ENCODE results near the gene EIF2B2. TPM values are rescaled to one million over a fixed set of nuclear protein-coding genes. Genes with fewer than 3 reads are reported as not detected.
A peak's percentile ranks its signal among the peaks of the same experiment; 100 is the strongest.

Gene EIF2B2
- total RNA-seq, 4 donors from 2014 or later: 32.3 to 38.6 (median 34.7) TPM

DNA sequence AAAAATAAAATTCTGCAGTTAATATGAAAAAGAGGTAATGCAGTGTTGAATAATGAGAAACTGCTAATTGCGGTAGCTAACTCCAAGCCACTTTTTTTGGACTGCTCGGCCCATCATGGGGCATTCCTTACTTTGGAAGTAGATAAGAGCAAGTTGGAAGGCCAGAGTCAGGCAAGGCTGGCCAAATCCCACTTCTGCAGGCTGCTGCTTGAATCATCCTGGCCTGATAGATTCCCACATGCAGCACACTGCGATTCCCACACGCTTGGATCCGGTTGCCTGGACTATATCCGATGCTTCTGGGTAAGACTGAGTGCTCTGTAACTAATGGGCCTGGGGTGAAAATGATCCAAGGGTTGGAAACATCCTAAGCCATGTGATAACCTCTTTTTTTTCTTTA lies 10.6 kb downstream of the EIF2B2 start:
- Histone ChIP-seq H3K4me3 (no peak overlapping the region), H3K4me1 (no peaks in the 10 kb centered on the region), H3K9me3 (no peaks in the 10 kb centered on the region), H3K27ac (no peak overlapping the region), H3K36me3 (peaks cover 5 to 69% (median 9%) of the 10 kb centered on the region in 3 donors), H3K27me3 (no peaks in the 10 kb centered on the region)
- TF ChIP-seq, protein P1, sequence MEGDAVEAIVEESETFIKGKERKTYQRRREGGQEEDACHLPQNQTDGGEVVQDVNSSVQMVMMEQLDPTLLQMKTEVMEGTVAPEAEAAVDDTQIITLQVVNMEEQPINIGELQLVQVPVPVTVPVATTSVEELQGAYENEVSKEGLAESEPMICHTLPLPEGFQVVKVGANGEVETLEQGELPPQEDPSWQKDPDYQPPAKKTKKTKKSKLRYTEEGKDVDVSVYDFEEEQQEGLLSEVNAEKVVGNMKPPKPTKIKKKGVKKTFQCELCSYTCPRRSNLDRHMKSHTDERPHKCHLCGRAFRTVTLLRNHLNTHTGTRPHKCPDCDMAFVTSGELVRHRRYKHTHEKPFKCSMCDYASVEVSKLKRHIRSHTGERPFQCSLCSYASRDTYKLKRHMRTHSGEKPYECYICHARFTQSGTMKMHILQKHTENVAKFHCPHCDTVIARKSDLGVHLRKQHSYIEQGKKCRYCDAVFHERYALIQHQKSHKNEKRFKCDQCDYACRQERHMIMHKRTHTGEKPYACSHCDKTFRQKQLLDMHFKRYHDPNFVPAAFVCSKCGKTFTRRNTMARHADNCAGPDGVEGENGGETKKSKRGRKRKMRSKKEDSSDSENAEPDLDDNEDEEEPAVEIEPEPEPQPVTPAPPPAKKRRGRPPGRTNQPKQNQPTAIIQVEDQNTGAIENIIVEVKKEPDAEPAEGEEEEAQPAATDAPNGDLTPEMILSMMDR (IDR thresholded peaks at IDR 0.05): no peak
- no peak for TF ChIP-seq POLR2A (IDR thresholded peaks at IDR 0.05)
- DNase-seq: no peak

DNA sequence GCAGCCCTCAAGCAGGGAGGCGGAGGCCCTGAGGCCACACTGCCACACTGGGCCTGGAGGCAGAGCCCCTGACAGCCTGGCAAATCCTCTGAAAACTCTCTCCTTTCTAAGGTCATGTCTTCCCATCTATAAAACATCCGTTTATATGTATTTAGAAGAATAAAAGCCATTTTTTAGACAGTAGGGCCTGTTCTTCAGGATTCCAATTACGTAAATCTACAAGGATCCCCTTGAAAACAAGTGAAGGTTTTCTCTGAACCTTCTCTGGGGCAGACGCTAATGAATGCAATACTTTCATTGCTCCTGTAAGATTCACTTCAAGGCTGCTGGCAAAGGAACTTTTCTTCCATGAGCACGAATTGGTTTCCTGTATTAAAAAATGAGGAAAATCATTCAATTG lies 12.8 kb downstream of the EIF2B2 start:
- peaks cover 5 to 61% (median 9%) of the 10 kb centered on the region in 3 donors for H3K36me3 ChIP-seq
- DNase-seq: no peak
- no peaks in the 10 kb centered on the region for H3K9me3 ChIP-seq
- H3K27ac ChIP-seq: no peak overlapping the region
- no peaks in the 10 kb centered on the region for H3K4me1 ChIP-seq
- no peak overlapping the region for H3K4me3 ChIP-seq
- TF ChIP-seq, protein P1 (IDR thresholded peaks at IDR 0.05): no peak
- TF ChIP-seq POLR2A (IDR thresholded peaks at IDR 0.05): no peak
- H3K27me3 ChIP-seq: no peaks in the 10 kb centered on the region

DNA sequence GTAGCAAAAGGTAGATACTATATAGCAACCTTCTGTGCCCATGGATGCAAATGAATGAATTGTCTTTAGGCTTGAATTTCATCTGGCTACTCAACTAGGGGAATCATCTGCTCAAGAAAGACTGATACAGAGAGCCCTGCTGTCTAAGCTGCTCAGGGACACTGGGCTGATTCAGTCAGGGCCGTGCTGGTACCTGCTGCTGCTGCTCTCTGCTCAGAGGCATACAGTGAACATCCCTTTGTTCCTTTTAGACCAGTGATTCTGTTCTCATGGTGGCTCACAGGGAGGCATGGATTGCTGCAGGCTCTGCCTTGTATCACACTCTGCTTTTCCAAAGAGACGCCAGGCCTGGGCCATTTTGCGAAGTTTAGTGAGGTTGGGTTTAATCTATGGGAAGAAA lies 14.1 kb downstream of the EIF2B2 start:
- DNase-seq: no peak
- no peak overlapping the region for H3K27ac ChIP-seq
- no peak overlapping the region for H3K4me3 ChIP-seq
- peaks cover 5 to 66% (median 9%) of the 10 kb centered on the region in 3 donors for H3K36me3 ChIP-seq
- H3K27me3 ChIP-seq: no peaks in the 10 kb centered on the region
- H3K9me3 ChIP-seq: no peaks in the 10 kb centered on the region
- no peaks in the 10 kb centered on the region for H3K4me1 ChIP-seq
- no peak for TF ChIP-seq POLR2A (IDR thresholded peaks at IDR 0.05)
- TF ChIP-seq, protein P1 (IDR thresholded peaks at IDR 0.05): no peak

DNA sequence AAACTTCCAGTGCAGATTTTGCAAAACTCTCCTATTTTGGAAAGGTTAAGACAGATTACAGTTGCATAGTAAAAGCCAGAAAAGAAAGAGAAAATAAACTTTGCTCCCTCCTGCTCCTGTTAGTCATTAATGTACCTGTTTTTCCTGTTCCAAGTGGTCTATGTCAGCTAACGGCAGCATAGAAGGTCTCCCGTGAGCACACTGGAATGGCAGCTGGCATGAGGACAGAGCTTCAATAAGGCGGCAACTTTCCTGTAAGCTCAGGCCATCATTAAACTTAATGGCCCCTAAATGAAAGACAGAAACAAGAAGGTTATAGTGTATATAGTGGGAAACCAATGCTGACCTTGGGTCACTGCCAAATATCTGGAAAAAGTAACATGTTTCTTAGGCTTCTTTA lies 16.0 kb downstream of the EIF2B2 start:
- DNase-seq: peak in 1 of 3 donors; percentile 60
- no peaks in the 10 kb centered on the region for H3K4me1 ChIP-seq
- H3K27ac ChIP-seq: peak overlapping the region in 3 of 4 donors; percentile 8 to 69 (median 22)
- H3K36me3 ChIP-seq: peaks cover 5 to 78% (median 9%) of the 10 kb centered on the region in 3 donors
- no peaks in the 10 kb centered on the region for H3K9me3 ChIP-seq
- no peaks in the 10 kb centered on the region for H3K27me3 ChIP-seq
- TF ChIP-seq, protein P1 (IDR thresholded peaks at IDR 0.05): no peak
- TF ChIP-seq POLR2A (IDR thresholded peaks at IDR 0.05): no peak
- H3K4me3 ChIP-seq: no peak overlapping the region

DNA sequence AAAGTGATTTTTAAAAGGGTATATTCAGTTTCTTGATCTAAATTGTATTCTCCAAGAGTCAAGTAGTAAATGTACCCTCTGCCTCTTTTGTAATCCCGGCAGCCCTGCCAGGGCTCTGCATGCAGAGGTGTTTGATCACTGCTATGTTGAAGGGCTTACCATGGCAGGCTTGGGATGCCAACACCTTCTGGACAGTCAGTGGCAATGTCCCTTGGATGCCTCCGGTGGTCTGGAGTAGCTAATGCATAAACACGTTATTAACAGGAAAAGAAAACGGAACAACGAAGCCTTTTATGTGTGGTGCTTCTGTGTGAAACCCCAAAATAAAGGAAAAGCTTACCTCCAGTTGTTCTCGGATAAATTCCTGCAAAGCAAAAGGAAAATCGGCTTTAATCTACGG lies 19.9 kb downstream of the EIF2B2 start:
- peaks cover 0 to 51% (median 0%) of the 10 kb centered on the region in 3 donors for H3K36me3 ChIP-seq

More for the DNA sequence above, 19.9 kb downstream of the EIF2B2 start:
- Histone ChIP-seq H3K9me3 (no peaks in the 10 kb centered on the region), H3K4me1 (no peaks in the 10 kb centered on the region), H3K27me3 (no peaks in the 10 kb centered on the region), H3K4me3 (no peak overlapping the region), H3K27ac (peak overlapping the region in 2 of 4 donors; percentile 10 to 31)
- TF ChIP-seq, protein P1 (IDR thresholded peaks at IDR 0.05): peak in 3 of 6 experiments; percentile 26 to 34 (median 28)
- TF ChIP-seq POLR2A (IDR thresholded peaks at IDR 0.05): no peak
- no peak for DNase-seq
